Gastrocnemius medialis (tissue), 4 donors: Measurements from ENCODE around the gene NUCKS1.

ENCODE experiments used
- CTCF ChIP-seq, 5 experiments: fragments of 450-650 bp in 3 of 5; fragments of 200-600 bp in 2 of 5; sonication (generic) in 2 of 5; IDR thresholded peaks in 4 of 5; conservative IDR thresholded peaks in 1 of 5; 1 replicate in 4 of 5; 2 replicates in 1 of 5; pipeline ENCODE4 v1.5.1; 2016 to 2019; ENCODE audit warnings: antibody characterized with exemption in 5 of 5, mild to moderate bottlenecking in 3 of 5, moderate library complexity in 3 of 5
- POLR2A ChIP-seq, 2 donors: fragments of 450-650 bp; IDR thresholded peaks; one replicate each; pipeline ENCODE4 v1.6.1; 2017; ENCODE audit warnings: antibody characterized with exemption in 2 of 2, mild to moderate bottlenecking in 2 of 2, moderate library complexity in 2 of 2

- TF ChIP-seq CTCF (IDR thresholded peaks at IDR 0.05 in 4 of 5, conservative IDR thresholded peaks at IDR 0.05 in 1 of 5) (no peak), POLR2A (IDR thresholded peaks at IDR 0.05) (no peak)
Observed at GRCh38 chr1:205667909-205668643, 81.9 kb downstream of the NUCKS1 start.
